GM18507 (cell line): ENCODE results near the gene HOXB7.
A peak's percentile ranks its signal among the peaks of the same experiment; 100 is the strongest.

Experiments used
- DNase-seq: peaks from one replicate; pipeline ENCODE4 v3.0.0; 2011; ENCODE audit warnings: low read depth; ENCODE audit not compliant: insufficient read length; ENCODE audit errors: extremely low spot score
- FAIRE-seq: peaks from 2 replicates; lab custom pipeline; 2011; peaks lifted over from hg19 to GRCh38; lab: Jason Lieb, UNC

HOXB7 gene

DNA sequence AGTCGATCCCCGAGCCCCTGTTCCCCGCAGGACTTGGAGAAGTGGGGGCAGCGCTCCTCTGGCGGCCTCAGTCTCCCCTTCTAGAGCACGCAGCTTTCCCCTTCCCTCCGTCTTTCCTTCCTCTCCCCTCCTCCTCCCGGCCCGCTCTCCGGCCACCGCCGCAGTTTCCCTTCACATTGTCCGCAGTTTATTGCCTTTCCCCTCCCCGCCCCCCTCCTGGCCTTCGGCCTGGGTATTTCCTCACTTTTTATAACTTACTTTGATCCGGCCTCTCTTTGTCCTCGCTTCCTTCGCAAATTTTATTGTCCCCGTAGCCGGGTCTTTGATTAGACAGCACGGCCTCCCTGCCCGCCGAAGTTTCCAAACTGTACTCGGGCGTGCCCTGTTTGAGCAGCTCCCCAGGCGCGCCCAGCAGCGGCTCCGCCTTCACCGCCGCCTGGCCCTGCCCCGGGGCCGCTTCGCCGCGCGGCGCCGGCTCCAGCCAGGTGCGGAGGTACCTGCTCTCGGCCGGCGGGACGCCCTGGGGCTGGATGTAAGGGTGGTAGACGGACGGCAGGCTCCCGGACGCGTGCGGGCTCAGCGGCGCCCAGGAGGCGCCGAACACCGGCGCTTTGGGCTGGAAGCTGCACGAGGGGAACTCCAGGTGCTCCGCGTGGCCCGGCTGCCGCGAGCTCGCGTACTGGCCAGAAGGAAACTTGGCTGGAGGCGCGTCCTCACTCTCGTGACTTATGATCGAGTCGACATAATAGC, 14.9 kb upstream of the HOXB7 start:
- FAIRE-seq (peak; percentile 15), DNase-seq (no peak)

DNA sequence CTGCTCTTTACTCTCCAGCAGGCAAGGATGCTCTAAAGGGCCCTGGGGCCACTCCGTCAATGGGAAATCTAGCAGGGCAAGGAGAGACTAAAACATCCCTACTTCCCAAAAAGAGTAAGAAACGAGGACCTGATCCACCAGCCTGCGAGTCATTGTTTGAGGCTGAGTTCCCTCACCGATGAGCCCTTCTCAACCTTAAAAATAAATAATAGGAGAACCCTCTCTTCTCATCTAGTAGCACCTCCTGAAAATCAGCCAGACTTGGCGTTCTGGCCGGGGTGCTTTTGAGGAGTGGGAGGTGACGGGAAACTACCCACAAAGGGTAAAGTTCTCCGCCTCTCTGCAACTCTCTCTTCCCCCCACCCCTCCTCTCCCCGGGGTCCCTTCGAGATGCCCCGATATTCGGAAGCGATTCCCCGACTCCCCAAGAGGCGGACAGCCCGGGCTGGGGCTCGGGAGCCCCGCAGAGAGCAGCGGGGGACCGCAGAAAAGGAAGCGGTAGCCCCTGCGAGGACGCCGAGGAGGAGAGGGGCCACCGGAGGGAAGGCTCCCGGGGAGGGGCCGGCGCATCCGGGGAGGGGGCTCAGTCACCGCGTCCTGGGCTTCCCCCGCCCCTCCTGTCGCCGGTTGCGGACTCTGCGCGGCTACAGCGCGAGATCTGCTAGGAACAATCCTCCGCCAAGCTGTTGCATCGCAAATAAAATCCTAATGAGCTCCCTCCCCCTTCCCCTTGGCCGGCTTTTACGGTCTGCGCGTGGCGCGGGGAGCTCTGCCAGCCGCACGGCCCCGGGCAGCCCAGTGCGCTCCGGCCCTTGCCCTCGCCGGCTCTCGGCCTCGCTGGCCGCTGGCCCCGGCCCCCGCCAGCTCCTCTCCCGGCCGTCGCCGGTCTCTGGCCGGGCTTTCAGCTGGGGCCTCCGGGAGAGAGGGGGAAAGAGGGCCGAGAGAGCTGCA, 14.0 kb upstream of the HOXB7 start:
- FAIRE-seq (no peak), DNase-seq (no peak)

DNA sequence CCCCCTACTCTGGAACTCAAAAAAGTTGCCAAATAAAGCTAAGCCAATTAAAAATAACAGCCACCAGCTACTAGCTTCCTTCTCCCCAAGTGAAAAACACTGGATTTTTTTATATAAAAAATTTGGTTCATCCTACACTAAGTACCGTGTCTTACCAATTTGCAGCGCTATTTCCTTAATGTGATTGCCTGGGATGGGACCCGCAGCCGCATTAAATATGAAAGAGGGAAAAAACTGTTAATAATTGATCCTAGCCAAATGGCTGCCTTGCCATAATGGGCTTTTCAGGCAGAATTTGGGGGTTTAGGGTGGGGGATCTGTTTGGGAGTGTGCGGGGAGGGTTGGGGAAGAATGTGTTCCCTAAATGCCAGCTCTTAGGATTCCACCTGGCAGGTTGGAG, 13.3 kb upstream of the HOXB7 start:
- FAIRE-seq (no peak), DNase-seq (no peak)

DNA sequence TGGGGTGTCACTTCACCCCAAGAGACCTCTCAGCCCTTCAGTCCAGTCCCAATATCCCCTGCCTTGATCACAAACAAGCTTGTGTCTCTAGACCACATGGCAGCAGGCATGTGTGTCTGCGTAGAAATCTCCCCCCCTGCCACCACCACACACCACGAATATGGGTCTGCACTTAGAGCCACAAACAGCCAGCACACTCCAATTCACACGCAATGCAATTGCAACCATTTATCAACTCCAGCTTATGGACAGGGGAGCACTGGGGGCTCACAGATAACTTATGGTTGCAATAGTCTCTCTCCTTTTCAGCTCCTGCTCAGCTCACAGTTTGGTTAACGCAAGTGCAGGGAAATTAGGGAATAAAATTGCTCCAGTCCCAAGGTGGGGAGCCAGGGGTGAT, 12.8 kb upstream of the HOXB7 start:
- DNase-seq (no peak), FAIRE-seq (no peak)

DNA sequence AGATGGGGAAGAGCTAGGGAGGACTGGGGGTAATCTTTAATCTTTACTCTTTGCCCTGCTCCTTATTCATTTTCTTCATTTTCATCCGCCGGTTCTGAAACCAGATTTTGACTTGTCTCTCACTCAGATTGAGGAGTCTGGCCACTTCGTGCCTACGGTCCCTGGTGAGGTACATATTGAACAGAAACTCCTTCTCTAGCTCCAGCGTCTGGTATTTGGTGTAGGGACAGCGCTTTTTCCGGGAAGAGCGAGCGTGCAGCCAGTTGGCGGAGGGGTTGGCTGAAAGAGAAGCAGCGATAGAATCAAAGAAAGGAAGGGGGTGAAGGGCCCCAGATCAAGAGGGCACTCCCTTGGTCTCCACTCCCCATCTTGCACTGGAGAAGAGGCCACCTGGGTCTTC, 12.0 kb upstream of the HOXB7 start:
- DNase-seq (no peak), FAIRE-seq (no peak)

DNA sequence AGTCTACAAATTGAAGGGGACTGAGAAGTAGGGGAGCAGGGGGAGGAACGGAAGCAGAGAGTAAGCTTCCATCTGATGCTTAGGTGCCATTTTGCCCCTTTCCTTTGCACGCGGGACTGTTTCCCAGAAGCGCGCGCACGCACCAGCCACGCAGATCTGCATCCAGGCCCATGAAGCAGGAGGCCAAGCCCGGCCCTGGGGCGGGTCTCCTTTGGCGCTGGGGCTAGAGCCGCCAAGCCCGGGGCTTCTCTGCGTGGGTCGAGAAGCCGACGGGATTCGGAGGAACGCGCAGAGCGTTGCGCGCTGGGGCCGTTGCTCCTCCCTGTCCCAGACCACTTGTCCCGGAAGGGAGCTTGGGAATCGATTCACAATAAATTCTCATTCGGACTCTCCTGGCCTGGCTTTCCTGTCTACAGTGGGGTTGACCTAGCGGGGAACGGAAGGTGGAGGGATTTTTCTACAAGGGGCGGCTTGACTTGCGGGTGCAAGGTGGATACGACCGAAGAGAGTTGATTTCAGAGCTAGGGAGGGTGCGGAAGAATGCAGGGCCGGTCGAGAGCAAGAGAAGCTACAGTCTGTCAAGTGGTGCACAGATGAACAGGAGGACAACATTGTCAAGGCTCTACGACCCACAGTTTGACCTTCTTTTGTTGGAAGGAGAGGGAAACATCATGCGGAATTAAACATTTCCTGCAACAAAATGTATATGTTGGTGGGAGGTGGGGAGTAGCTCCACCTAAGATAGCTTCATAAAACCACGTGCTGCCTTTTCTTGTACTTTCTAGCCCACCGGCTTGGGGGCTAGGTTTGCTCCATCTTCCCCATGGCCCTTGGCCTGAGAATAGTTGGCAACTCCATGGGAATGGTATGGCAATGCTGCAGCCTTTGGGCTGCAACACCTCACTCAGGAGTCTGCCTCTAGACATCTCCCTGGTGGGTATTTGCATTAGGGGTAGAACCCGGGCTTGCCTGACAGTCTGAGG, 10.9 kb upstream of the HOXB7 start:
- DNase-seq (no peak), FAIRE-seq (no peak)

DNA sequence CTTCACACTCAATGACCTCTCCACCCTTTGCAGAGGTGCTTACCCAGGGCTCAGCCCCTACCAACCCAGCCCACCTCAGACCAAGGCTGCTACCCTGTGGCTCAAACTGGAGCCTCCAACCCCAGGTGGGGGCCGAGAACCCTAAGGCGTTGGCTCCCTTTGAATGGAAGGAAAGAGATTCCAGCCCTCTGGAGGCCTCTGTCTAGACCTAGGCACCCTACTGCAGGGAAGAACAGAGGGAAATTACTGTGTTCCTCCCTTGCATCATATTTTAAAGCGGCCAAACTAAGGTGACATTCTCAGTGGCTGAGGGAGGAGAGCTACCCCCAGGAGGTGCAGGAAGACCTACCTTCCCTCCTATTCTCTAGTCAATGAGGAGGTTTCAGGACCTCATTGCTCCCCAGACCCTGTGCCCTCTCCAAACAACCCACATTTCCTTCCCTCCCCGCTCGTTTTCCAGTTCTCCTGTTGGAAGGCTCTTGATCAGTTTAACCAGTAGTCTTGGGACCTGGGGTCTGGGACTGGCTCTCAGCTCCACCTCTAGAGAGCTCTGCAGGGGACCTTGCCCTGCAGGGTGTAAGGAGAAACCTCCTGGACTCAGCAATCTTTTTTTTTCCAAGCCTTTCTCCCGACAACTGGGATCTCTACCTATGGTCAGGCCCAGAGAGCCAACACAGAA, 9.8 kb upstream of the HOXB7 start:
- FAIRE-seq: no peak
- no peak for DNase-seq

DNA sequence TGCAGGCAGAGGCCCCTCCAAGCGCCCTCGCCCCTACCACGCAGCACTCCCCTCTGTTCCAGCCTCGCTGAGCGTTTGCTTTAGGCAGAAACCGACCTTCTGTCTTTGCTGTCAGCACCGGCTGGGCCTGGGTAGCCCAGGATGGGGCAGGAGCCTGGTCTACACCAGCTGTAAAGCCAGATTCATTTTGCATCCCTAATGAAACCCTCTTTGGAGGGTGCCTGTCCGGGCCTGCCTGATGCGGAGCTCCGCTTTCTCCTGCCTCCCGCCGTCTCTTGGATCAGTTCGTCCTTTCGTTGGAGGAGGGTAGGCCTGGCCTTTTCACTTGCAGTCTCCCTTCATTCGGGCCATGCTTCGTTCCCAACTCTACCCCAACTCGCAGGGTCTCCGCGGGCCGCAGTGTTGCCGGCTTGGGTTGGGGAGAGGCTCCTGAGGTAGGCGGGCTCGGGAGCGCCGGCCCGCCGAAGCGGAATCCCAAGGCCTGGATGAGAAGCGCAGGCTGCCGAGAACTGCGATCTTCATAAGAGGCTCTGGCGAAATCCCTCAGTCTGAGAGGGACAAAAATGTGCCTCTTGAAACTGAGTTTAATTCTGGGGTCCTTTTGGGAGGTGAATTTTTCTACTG, 9.1 kb upstream of the HOXB7 start:
- FAIRE-seq: no peak
- DNase-seq: no peak

DNA sequence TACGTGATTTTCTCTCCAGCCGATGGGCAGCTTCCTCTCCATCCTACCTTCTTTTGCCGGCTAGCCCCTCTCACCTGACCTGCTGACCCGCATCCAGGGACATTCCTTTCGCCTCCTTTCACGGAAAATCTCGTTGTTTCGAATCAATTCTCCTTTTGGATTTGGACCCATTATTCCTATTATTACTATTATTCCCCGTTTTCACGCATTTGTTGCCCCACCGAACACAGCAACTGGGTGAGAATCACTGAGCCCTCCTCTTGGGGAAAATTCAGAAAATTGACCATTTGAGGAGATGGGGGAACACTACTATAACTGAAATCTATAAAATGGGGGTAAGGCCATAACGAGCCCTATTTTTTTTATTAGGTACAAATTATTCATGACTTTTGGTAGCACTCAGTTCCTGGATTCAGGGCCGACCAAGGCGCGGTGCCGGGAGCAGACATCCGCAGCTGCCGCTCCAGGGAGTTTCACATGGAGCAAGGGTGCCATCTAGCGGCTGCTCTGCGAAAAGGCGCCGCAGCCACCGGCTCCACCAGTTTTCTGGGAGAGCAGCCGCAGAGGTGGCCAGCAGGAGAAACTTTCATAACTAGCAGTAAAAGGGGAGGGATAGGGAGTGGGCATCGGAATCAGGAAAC, 7.6 kb upstream of the HOXB7 start:
- DNase-seq (peak; percentile 91), FAIRE-seq (peak; percentile 81)

DNA sequence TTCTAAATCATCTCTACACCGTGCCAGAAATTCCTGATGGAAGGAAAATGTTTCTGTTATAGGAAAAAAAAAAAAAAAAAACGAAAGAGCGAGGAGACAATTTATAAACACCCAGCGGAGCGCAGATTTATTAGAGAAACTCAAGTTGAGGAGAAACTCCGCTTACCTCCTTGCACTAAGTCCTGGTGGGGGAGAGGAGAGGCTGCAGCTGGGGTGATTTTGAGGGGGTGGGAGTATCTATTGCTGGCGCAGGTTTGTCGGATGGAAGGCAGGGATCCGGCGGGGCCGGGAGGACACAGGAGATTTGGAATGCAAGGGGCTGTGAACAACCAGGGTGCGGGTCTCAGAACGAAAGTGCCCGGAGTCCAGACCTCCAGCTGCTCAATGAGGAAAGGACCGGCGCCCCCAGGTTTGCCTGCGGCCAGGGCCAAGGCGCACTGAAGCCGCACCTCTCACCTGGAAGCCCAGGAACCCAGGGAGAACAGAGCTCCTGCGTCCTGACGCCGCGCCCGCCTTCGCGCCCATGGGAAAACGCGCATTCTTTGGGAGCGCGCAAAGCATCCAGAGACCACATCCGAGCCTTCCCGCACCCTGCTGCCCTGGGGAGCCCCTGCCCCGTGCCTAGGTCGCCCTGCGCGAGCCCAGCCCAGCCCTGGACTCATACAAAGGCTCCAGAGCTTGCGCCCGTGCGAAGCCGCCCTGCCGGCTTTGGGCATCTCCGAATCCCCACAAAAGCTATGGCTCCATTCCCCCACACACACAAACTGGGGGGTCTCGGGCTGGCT, 6.8 kb upstream of the HOXB7 start:
- FAIRE-seq: no peak
- DNase-seq: no peak

DNA sequence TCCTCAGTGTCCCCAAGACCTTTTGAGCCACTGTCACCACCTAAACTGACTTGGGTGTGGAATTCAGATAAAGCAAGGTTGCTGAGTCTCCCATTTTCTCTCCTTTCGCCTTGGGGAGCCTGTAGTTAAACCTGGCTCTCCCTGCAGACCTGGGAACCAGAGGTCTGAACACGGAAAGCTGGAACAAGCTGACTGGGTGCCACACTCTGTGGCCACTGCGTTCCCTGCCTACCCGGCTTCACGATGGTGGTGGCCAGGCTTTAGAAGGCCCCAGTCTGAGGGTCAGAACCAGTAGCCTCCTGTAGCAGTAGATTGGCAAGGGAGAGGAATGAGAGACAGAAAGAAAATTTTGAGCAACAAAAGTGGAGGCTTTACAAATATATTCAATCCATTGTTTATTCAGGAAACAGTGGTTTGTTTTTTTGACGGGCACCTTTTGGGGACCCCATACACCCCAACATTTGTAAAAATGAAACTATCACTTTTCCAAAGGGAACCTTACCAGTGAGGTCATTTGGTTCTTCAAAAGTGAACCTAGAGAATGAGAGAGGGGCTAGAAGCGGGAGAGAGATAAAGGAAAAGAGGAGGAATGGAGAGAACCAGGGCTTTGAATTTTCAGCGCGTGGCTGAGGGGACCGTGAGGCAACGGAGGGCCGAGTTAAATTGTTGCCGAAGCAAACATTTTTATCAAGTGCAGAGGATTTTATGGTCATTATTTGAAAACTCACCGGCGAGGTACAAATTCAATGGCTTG, 6.1 kb upstream of the HOXB7 start:
- FAIRE-seq (no peak), DNase-seq (no peak)

DNA sequence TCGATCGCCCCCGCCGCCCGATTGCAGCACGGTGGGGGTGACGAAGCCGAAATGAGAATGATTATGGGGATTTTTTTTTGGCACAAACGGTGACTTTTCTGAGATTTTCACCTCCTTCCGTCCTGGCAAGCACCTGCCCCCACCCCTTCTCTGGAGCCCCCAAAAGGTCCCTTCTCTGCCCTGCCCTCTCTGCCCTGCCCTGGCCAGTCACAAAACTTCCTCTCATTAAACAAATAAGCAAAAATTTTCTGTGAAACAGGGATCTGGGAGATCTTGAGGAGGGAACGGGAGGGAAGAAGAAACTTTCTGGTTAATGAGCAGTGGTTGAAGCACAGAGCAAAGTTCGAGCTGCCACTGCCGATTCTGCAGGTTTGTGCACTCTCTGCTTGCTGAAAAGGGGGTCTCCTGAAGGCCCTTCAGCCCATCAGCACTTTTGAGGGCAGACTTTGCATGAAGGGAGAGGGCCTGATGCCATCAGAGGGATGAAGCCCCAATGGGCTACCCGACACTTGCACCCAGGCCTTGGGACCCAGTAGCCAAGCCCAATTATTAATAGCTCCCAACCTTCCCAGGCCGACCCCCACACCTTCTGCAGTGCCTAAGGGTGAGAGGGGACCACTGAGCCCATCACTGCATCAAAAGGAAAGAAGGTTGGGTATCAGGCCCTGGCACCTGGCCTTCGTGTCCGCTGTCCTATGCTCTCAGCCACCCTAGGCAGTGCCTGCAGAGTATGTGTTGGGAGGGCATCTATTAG, 5.3 kb upstream of the HOXB7 start:
- DNase-seq (no peak), FAIRE-seq (no peak)

DNA sequence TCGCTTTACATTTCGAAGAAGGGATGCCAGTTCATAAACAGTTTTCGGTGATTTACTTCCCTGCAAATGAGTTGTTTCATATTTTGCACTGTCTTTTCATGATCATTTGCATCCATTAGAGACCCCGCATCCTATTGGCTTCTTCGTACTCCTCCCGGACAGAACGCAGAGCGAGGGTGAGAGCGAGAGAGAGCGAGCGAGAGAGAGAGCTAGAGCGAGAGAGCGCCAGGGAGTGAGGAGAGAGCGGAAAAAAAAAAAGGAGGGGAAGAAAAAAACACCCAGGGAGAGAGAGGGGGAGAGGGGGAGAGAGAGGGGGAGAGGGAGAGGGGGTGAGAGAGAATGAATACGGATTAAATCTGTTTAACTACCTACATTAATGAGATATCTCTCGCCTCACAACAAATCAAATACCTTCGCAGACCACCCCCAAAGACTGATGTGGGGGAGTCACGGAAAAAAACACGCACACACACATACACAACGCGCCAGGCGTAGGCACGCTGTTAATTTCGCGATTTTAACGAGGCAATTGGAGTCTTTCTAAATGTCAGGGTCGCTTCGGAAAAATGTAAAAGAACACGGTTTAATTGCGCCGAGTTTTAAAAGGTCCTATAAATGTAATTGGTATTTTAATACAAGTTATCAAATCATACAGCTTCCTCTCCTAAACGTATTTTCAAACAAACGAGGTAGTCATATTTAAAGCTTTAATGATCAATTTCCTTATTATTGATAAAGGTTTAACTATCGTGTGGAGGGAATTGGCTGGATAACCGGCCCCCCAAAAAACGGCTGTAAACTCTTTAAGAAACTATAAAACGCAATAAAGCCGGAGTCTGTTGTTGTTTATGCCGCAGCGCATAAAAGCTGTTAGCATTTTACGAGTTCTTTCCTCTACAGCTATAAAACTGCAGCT, 4.5 kb upstream of the HOXB7 start, which contains the start of gene HOXB8:
Gene HOXB8, minus strand, starts transcription at position 246 of the 916 bp plus-strand sequence. CDS start 588 bp downstream, outside the sequence.
- FAIRE-seq (no peak), DNase-seq (no peak)

DNA sequence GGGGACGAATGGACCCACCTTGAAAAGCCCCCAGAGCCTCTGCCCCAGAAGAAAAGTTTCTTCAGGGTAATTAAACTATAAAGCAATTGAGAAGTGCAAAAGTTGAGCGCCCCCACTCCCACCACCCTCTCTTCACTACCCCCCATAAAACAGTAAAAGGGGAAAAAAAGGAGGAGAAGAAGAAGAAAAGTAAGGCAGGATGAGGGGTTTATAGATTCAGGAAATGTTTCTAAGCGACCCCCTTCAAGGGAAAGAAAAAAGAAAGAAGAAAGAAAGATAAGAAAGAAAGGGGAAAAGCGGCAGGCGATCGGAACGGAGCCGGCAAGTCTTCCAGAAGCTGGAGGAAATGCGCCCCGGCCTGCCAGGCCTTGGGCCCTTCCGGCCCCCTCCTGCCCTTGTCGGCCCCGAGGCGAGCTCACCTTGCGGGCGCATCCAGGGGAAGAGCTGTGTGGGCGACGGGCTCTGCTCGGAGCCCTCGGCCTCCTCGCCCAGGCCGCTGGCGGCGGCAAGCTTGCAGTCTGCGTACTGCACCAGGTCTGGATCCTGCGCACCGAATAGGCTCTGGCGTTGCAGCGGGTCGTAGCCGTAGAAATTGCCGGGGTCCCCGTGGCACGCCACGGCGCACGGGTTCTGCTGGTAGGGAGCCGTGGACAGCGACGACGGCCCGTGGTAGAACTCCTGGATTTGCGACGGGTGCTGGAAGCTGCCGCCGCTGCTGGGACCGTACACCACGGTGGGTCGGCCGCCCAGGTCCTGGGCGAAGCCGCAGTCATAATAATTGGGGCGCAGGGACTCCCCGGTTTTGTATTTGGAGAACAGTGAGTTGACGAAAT, 3.3 kb upstream of the HOXB7 start:
- DNase-seq: no peak

More for the DNA sequence above, 3.3 kb upstream of the HOXB7 start:
- no peak for FAIRE-seq
